Vein endothelial cell (primary cell): ENCODE results near the gene S100A3. TPM values are rescaled to one million over a fixed set of nuclear protein-coding genes. Genes with fewer than 3 reads are reported as not detected.

Experiments used
- total RNA-seq: library from RNA; depleted of rRNA; stranded (reverse); fragments of >200 nt; gene quantifications from 2 replicates; pipeline ENCODE4 v1.2.3, GENCODE V29; 2012

The S100A3 gene, protein sequence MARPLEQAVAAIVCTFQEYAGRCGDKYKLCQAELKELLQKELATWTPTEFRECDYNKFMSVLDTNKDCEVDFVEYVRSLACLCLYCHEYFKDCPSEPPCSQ
- total RNA-seq: 0.98 and 2.4 TPM in 2 replicates

DNA sequence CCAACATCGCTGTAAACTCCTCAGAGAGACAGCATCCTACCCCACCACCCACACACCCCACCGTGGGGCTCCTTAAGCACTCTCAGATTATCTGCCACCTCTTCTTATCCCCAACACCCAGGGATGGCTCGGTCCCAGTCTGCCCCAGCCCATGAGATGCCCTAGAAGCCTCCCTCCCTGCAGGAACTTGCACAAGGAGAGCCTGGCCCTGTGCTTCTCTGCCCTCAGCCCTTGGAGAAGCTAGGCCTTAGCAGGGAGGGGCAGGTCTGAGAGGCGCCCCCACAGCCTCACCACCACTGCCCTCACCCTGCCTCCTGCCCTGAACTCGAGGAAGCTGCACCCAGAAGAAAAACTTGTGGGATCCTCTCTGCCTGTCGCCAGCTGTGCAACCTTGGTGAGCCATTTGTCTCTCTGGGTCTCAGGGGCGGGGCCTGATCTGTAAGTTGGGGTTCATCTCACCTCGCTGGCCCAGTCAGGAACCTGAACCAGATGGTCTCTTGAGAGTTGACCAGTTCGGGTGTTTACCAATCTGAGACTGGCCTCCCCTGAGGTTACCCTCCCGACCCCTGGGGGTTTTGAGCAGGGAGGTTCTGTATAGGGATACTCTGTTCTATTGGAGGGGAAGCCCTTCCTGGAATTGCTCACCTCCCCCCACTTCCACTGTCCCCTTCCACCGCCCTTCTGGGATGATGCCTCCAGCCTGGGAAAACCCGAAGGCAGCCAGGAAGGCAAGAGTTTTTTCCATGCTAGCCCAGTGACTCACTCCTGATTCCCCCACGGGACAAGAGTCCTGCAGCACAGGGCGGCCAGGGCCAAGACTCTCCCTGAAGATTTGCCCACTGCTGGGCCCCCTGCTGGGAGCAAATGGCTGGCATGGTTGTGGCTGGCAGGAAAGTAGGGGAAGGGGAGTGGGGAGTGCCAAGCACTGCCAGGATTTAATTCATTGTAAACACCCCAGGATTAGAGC, at the start of gene S100A3:
Gene S100A3, minus strand, starts transcription at position 537 of the 967 bp plus-strand sequence. CDS start 773 bp downstream, outside the sequence.

DNA sequence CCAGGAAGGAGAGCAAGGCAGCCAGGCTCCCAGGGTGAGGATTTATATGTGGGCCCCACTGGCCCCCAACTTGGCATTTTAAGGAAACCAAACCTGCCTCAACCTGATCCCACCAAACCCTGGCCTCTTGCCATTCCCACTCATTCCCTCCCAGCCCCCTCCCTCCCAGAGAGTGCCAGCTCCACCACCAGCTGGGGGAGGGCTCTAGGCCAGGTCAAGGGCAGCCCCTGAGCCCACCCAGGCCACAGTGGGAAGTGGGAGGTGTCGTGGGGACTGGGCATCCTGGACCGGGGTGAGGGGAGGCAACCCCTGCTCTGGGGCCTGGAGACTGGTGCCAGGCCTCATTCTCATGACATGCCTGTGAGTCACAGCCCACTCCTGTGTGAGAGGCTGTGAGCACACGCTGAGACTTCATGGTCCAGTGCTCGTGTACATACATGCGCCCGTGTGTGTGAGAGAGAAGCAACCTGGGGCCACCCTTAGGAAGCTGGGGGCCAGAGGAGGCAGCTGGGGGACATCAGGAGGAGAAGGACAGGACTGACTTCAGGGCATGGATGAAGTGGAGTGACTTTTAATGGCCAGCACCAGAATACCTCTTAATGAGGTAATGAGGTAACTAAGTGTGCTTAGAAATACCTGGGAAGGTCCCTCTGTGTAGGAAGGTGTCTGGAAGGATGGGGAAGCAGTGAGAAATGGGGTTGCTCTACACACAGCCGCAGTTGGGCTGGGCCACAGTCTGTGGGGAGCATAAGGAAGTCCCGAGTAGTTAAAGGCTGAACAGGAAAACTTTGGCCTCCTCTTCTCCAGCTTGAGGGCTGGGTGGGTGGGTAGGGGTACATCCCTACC, 16.7 kb upstream of the S100A3 start, which contains the start of gene S100A2:
Gene S100A2, minus strand, starts transcription at position 316 of the 846 bp plus-strand sequence. CDS start 1,967 bp downstream, outside the sequence.

DNA sequence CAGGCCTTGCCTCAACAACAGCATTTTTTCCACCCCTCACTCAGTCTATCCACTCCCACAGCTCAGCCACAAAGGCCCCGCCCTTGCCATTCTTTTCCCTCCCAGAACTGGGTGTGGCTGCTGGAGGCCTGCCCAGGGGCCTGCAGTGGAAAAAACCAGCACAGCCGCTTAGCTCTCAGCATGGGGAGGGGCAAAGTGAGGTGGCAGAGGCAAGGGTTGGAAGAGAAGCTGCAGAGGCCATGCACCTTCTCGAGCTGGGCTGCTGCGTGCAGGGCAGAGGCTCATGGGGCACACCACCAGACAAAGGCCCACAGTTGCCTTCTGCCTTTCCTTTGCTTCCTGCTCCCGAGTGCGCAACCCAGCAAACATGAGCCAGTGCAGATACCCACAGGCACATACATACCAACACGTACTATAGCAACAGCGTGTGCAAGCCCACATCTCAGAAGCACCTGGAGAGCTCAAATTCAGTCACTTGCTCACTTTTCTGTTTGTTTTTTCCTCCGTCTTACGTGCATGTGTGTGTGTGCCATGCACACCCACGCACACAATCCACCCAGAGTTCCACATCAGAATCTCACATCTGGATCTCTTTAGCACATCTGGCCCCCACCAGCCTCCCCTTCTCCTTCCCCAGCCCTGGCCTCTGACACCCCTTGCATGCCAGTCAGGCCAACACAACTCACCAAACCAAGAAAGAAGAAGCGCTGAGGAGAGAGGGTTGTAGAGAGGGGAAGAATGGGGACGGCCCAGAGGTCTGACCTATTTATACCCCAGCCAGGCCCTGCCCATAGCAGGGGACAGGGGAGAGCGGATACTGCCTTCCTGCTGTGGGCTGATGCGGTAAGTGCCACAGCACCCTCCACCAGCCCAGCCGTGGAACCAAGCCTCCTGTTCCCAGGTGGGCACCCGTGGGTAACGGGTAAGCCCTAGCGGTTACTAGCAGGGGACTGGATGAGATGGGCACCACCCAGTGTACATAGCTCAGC, 3.7 kb downstream of the S100A3 start, which contains the start of gene S100A4:
Gene S100A4, minus strand, starts transcription at position 740 of the 989 bp plus-strand sequence. CDS start 1,012 bp downstream, outside the sequence.

DNA sequence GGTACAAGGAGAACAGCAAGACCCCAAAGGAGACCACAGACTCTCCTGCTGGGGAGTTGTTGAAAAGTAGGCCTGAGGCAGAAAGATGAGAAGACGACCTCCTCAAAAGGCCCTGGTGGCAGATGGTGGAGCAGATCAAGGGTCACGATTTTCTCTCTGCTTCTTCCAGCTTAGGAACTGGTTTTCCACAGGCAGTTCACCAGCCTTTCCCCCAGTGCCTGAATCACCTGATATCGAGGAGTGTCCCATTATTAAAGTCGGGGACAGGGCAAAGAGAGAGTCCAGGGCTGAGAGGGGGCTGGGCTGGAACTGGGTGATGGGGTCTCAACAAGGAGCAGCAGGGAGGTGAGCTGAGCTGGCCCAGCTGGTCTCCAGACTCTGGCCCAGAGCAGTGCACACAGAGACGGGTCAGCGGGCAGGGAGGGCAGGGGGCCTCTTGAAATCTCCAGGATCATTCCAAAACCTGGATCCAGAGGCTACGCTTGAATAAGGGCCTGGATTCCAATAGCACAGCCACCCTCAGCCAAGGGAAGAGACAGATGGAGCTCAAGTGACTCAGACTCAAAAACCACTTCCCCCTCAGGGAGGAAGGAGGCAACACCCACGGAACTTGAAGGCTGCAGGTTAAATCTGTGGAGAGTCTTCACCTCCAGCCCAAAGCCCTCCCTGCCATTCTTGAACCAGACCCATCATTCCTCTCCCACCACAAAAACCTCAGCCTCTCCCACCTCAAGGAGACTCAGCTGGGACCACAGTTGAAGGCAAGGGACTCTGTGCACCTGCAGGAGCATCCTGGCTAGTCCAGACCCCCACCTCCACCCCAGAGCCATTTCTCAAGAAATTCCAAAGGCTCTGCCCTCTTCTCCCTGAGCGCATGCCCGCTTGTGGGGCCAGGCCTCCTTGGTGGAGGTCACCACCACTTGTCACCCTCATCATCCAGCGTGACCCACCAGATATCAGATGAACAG, 8.4 kb downstream of the S100A3 start, which contains the start of gene S100A5:
Gene S100A5, minus strand, starts transcription at position 541 of the 968 bp plus-strand sequence. CDS start 743 bp downstream, outside the sequence.

DNA sequence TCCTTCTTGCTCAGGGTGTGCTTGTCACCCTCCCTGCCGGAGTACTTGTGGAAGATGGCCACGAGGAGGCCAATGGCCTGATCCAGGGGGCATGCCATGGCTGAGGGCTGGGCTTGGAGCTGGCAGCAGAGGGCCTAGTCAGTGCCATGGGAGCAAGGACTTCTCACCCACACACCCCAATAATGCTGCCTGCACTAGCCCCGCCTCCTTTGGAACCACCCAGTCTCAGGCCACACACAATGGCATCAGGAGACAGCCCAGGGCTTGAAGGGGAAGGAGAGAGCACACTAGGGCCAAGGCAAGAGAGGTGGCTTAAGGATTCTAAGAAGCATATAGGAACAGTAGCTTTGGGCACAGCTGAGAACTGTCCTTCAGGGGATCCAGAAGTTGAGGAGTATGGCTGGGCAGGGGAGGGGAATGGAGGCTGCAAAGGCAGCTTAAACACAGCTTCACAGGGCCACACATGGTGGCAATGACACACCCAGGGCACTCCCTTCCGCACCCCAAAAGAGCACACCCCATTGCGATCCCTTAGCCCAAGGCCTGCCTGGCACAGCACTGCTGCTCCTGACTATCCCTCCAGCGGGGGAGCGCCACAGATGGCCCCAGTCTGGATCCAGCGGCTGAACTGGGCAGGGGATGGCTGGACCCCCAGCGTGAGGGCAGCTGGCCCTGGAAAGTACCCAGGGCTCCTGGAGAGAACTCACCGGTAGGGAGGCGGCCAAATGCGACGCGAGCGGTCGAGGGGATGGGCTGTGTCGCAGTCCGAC, 13.6 kb downstream of the S100A3 start, which contains the start of gene S100A6:
Gene S100A6, minus strand, starts transcription at position 750 of the 770 bp plus-strand sequence. Its CDS starts 652 bp downstream, at position 98.

Other genes starting within 250 kb of the S100A3 start
- gene PGLYRP3, start 236.3 kb downstream of the S100A3 start, total RNA-seq: not detected in 2 replicates
- not detected in 2 replicates for gene PGLYRP4, start 200.4 kb downstream of the S100A3 start, total RNA-seq
- gene S100A9, start 191.4 kb downstream of the S100A3 start, total RNA-seq: not detected in 2 replicates
- gene S100A12, start 173.6 kb downstream of the S100A3 start, total RNA-seq: not detected in 2 replicates
- gene S100A8, start 158.2 kb downstream of the S100A3 start, total RNA-seq: not detected in 2 replicates
- gene S100A7A, start 132.7 kb downstream of the S100A3 start, total RNA-seq: not detected in 2 replicates
- not detected in 2 replicates for gene S100A7, start 88.6 kb downstream of the S100A3 start, total RNA-seq
- 478 and 546 TPM in 2 replicates for gene S100A6, start 13.3 kb downstream of the S100A3 start, total RNA-seq
- not detected in 2 replicates for gene S100A5, start 8.3 kb downstream of the S100A3 start, total RNA-seq
- gene S100A4, start 3.5 kb downstream of the S100A3 start, total RNA-seq: 5.2 and 5.7 TPM in 2 replicates
- 0.33 and 0.86 TPM in 2 replicates for gene S100A2, start 16.6 kb upstream of the S100A3 start, total RNA-seq
- gene S100A16, start 63.9 kb upstream of the S100A3 start, total RNA-seq: 678 and 716 TPM in 2 replicates
- gene S100A14, start 67.1 kb upstream of the S100A3 start, total RNA-seq: not detected in 2 replicates
- gene S100A13, start 78.2 kb upstream of the S100A3 start, total RNA-seq: 65.8 and 96.4 TPM in 2 replicates
- 0.38 TPM in 1 of 2 replicates, not detected in the other for gene S100A1, start 79.2 kb upstream of the S100A3 start, total RNA-seq
- gene CHTOP, start 84.8 kb upstream of the S100A3 start, total RNA-seq: 35.5 and 35.6 TPM in 2 replicates
- 45.2 and 53.9 TPM in 2 replicates for gene SNAPIN, start 109.4 kb upstream of the S100A3 start, total RNA-seq
- gene ILF2, start 121.7 kb upstream of the S100A3 start, total RNA-seq: 258 and 299 TPM in 2 replicates
- gene NPR1, start 129.4 kb upstream of the S100A3 start, total RNA-seq: 7.2 and 11.7 TPM in 2 replicates
- gene INTS3, start 178.8 kb upstream of the S100A3 start, total RNA-seq: 50.0 and 50.6 TPM in 2 replicates
- gene SLC27A3, start 226.1 kb upstream of the S100A3 start, total RNA-seq: 11.6 and 16.0 TPM in 2 replicates